Stimulated activated CD4-positive, alpha-beta T cell treated with anti-CD3 and anti-CD28 coated beads, TNF-alpha, amount 100 ng/mL, for 24 hours (primary cell): ENCODE measurements around the gene GPR22.

Experiments used
- DNase-seq, 3 experiments: peaks; one replicate each; pipeline ENCODE4 v3.0.0-alpha.2; 2020; ENCODE audit warnings: low read depth in 3 of 3

Gene GPR22, protein sequence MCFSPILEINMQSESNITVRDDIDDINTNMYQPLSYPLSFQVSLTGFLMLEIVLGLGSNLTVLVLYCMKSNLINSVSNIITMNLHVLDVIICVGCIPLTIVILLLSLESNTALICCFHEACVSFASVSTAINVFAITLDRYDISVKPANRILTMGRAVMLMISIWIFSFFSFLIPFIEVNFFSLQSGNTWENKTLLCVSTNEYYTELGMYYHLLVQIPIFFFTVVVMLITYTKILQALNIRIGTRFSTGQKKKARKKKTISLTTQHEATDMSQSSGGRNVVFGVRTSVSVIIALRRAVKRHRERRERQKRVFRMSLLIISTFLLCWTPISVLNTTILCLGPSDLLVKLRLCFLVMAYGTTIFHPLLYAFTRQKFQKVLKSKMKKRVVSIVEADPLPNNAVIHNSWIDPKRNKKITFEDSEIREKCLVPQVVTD

DNA sequence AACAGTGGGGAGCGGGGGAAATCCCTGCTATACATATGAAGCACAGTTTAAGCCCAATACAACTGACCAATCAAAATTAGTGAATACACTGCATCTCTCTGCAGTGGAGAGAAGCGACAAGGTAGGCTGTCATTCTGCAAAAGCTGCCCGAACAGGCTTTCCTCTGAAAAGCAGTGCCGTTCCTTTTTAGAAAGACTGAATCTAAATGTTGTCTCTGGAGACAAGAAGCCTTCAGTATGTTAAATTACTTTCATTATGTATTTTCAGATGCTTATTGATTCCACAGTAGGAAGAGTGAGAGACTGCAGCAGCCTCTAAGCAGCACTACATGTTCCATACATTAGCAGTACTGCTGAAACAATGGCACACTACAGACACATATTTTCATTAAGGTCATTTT is at the start of gene GPR22:
GPR22 (plus strand) TSS at position 129 of the 400 bp plus-strand sequence. CDS start 4,004 bp downstream, outside the sequence.
- DNase-seq = no peak

DNA sequence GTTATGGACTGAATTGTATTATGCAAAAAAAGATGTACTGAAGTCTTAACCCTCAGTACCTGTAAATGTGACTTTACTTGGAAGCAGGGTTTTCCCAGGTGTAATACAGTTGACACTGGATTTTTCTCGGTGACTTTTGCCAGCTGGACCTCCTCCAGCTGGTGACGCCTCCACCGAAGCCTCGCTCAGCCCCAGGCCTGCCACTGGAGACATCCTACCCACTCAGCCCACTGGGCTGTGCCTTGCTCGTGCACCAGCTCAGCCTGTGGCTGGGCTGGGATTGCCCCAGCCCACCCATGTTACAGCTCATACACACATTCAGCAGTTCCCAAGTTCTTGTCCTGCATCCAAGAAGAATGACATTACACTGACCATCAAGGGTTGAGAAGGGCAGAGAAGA is 42.4 kb upstream of the GPR22 start:
- DNase-seq = no peak

DNA sequence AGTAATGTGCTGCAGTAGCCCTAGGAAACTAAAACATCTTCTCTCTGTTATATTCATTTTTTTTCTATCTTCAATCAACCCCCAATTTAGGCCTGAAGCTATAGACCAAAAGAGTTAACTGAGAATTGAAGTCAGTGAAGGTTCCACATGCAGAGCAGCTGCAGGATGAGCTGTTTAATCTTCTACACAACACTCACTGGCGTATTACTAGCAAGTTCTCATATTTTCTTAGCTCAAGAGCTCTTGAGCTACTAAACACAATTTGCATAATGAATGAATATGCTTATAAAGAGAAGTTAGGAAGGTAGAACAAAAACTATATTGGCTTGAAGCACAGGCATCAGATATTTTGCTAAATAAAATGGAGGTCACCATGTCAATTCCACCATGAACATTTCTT is 41.2 kb upstream of the GPR22 start:
- no peak for DNase-seq

DNA sequence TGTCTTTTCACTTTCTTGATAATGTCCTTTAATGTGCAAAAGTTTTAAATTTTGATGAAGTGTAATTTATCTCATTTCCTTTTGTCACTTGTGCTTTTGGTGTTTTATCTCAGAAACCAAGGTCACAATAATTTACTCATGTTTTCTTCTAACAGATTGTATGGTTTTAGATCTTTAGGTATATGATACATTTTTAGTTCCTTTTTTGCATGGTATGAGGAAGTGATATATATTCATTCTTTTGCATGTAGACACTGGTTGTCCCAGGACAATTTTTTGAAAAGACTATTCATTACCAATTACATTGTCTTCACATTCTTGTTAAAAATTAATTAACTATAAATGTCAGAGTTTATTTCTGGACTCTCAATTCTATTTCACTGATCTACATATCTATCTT is 39.8 kb upstream of the GPR22 start:
- DNase-seq = no peak

DNA sequence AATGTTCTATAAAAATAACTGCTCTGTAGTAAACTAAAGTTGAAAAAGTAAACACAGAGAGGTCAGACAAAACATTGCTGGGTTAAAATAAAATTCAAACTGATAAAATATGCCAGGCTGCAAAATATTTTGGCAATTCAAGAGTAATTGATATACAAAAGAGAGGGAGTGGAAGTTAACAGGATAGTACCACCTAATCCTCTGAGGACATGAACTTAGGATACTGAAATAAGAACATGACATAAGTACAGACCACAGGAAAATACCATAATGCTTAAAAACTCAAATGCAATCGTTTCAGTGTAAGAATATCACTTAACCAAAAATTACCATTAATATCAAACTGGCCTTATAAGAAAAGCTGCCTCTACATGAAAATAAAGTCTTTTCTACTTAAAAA is 37.6 kb upstream of the GPR22 start:
- DNase-seq = no peak

DNA sequence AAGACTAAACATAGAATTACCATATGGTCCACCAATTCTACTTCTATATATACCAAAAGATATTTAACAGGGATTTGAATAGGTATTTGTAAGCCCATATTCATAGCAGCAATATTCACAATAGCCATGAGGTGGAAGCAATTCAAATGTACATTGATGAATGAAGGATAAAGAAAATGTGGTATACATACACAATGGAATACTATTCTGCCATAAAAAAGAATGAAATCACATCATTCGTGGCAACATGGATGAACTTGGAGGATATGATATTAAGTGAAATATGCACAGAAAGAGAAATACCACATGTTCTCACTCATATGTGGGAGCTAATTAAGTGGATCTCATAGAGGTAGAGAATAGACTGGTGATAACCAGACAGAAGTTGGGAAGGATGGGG is 34.1 kb upstream of the GPR22 start:
- DNase-seq = no peak

DNA sequence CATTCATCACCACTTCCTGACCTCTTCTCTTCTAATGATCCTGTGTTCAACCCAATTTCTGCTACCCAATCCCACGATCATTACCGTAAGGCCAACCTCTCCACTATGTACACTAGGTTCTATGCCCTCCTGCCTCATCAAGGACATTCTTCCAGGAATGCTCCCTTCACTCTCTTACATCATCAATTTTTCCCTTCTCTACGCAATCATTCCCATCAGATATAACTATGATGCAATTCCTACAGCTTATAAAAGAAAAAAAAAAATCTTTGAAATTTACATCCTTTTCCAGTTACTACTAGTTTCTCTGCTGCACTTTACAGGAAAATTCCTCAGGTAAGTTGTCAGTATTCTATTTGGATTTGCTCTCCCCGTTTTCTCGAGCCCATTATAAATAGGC is 30.8 kb upstream of the GPR22 start:
- DNase-seq = no peak

DNA sequence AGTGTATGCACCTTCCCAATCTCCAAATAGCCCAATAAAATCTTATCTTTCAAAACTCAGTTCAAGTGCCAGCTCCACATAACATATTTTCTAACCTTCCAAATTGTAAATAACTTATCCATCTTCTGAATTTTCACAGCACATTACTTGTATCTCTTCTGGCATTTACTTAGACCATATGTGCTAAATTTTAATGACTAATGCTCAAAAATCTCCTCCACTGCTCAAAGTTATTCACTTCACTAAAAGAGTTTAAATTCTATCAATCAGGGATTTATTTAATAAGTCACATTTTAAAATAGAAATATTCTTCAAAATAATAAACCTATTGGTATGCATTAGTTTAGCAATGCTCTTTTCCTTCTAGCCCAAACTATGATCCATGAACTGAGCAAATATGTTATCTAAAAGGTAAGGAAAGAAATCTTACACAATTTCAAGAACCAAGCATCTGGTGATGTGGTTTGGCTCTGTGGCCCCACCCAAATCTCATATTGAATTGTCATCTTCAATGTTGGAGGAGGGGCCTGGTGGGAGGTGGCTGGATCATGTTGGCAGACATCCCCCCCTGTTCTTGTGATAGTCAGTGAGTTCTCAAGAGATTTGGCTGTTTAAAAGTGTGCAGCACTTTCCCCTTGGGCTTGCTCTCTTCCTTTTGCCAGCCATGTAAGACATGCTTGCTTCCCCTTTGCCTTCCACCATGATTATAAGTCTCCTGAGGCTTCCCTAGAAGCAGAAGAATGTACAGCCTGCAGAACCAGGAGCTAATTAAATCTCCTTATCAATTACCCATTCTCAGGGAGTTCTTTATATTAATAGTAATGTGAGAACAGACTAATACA is 28.1 kb upstream of the GPR22 start:
- no peak for DNase-seq

DNA sequence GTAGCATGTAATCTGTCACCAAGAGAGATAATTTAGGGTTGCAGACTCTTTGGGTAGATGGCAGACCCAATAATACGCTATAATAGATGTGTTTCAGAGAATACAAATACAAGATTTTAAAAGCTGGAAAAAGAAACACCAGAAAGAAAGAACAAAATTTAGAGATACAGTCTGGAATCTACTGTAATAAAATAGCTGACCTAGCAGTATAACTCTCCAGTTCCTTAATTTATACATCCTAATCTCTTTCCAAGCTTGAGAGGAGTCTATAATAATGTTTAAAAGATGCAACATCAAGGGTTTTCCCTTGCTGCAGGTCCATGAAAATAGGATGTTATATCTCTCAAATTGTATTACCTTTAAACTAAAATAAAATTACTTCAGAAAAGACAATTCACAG is 27.2 kb upstream of the GPR22 start:
- no peak for DNase-seq

DNA sequence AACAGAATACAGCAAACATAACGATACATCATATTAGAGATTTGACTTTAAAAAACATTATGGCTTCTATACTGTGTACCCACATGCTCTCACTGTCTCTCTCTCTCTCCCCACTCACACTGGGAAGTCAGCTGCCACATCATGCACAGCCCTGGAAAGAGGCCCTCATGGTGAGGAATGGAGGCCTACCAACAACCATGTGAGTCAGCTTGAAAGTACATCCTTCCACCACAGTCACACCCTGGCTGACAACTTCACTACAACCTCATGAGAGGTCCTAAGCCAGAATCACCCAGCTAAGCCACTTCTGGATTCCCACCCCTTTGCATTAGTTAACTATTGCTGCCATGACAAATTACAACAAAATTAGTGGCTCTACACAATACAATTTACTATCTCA is 23.3 kb upstream of the GPR22 start:
- DNase-seq = peak in 1 of 3 experiments; percentile 3

DNA sequence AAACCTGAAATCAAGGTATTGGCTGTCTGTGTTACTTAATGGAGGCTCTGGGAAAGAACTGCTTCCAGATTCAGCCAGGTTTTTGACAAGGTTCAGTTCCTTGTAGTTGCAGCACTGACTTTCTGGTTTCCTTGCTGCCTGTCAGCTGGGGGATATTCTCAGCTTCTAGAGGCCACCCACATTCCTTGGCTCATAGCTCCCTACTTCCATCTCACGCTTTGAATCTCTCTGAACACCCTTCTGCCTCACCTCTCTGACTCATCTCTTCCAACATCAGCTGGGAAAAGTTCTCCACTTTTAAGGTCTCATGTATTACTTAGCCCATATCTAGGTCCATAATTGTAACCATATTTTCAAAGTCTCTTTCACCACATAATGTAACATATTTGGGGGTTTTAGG is 22.9 kb upstream of the GPR22 start:
- no peak for DNase-seq

DNA sequence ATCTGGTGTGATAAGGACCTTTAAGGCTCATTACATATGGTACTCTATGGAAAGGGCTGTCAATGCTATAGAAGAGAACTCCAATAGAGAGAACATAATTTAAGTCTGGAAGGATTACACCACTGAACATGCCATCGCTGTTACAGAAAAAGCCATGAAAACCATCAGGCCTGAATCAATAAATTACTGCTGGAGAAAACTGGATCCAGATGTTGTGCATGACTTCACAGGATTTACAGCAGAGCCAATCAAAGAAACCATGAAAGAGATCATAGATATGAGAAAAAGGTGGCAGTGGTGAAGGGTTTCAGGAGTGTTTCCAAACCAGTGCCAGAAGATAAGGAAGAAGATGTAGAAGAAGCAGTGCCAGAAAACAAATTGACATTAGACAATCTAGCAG is 18.9 kb upstream of the GPR22 start:
- DNase-seq = no peak

DNA sequence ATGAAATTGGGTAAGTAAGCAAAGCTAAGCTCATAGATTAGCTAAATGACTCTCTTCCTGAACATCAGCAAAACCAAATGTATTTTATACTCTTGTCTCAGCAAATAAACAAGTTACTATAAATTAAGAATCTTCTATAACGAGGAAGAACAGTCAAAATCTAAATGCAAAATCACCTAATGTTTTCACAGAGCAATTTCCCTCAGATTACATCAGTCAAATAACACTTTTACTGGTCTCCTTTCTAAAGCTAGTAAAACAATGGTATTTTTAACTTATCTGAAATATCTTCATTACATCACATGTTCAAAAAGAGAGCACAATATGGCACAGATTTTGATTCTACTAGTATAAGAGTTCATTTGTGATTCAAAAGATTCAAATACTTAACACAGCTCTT is 16.5 kb upstream of the GPR22 start:
- DNase-seq = no peak

DNA sequence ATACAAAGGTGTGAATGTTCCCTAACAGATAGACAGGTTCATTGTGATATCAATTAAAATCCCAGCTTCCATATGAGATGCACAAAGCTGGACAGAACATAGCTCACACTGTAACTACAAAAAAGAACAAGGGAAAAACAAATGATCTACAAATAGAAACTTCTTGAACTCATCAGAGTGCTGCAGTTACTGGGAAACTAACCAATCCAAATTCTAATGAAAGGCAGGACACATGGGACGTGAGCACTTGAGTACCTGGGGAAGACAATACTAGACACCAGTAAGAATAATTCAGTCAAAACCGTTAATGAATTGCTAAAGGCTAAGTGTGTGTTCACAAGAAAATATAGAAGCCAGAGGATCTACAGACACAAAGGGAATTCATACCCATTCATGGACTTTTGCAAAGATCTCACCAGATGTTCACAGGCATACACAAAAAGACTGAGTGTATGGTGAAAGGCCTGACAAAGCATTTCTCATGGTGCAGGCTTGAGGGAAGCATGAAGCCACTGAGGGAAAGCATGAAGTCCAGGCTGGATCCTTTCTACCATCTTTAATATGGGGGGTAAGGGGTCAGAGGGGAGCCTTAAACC is 7.8 kb upstream of the GPR22 start:
- no peak for DNase-seq

DNA sequence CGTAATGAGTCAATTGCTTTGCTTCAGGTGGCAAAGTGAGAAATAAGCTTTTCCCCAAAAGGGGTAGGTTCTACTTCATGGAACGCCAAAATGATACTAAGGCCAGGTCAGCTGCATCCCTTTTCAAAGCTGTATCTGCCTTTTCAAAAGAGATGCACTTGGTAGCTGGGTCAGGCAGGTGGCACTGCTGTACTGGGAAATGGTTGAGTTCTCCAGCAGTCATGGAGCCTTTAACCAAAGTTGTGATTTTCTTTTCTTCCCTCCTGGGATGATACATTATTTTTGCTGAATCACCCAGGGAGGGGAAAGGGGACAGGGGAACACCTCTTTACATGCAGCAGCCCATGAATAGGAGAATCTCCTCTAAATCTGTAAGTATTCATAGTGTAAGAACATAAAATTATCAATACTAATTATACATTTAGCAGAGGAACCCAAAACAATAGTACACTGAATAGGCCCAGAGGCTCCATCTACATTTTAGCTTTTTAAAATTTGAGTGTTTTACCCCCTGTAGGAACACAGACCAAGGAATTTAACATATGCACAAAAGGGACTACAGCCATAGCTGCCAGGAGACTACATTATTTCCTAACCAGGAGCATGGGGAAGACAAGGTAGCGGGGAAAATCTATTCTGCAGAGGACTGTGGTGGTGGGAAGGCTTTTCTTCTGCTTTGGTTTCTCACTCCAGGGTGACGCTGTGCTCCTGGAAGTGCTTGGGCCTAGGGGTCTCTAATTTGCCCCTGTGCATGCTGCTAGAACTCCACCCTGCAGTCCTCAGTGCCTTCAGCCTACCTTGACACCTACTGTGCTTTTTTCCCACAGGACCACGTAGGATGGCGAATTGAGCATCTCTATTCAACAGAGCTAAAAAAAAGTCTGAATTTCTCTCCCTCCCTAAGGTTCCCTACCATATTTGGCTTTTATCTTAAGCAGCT is 6.4 kb upstream of the GPR22 start:
- DNase-seq = peak in 2 of 3 experiments; percentile 8 to 12

DNA sequence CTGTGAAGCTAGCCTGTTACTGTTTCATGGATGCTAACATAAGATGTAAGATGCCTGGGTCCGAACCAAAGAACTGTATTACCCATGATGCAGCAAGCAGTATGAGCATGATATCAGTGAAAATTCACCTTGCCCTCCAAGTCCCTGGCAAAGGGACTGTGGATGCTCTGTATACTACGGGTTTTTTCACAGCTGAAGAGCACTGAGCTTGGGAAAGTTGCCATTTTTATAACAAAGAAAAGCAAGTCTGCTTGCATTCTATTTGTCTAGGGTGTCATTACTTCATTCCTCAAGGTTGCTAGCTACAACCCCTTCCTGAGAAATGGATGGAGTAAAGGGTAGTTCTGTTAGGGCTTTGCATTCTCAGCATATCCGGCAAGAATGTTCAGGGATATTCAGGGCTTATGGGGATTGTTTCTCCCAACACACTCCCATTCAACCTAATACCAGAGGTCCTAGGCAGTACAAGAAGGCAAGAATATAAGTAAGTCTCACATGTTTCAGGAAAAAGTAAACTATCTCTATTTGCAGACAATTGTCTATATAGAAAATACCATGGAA is 5.1 kb upstream of the GPR22 start:
- no peak for DNase-seq

DNA sequence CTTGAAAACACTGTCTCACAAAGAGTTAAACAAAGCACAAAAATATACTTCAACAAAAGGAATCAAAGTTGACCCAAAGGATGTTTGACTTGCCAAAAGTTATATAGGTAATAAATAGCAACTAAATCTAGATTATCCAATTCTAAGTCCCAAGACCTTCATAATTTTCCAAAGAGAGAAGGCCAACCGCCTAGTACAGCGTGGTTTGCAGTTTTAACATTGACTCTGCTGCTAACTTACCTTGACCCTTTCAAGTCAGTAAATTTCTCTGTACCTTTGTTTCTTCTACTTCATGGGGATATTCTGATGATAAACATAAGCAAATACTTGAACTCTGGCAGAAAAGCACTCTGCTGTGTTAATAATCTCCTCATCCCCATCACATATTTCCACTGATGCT is 1.9 kb upstream of the GPR22 start:
- DNase-seq = no peak

DNA sequence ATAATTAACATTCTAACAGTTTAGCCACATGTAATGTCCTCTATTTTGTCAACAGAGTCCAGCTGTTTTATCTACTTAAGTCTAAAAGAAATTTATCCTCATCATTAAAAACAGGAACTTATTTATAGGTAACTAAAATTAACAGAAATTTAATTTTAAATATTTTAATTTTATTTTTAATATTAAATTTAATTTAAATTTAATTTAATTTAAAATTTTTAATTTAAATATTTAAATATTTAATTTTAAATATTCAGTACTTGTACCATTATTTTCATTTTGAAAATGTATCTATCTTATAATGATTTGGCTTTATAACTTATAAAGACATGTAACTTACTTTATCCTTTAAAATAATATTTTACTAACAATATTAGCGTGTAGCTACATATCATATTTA is 1.0 kb upstream of the GPR22 start:
- DNase-seq = no peak

DNA sequence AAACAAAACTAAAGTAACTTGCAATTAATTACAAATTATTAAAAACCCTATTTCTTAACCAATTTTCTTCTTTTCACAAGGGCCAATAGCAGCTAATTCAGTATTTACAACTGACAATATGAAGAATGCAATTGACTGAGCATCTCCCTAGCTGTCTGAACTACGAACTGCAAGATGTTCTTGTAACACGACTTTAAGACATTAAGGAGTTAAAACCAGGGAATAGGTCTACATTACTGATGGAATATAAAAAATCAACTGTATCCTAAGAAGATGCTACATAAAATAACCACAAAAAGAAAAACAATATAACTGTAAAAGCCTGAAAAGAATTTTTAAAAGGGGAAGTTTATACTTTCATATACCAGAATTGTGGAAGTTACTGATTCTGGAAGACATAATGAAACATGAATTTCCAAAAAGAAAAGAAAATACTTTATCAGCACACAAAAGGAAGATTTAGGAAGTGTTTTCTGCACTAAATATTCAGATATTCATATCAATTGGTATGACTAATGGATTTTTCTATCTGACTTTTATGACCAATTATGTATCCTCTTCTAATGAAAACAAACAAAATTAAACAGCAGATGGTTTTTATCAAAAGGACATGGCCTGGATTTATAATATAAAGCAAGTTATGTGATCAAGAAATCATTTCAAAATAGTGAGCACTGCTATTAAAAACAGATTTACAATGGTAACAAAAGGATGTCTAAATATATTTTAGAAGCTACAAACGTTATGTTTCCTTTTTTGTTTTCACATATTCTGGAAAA is 1.6 kb downstream of the GPR22 start:
- no peak for DNase-seq

DNA sequence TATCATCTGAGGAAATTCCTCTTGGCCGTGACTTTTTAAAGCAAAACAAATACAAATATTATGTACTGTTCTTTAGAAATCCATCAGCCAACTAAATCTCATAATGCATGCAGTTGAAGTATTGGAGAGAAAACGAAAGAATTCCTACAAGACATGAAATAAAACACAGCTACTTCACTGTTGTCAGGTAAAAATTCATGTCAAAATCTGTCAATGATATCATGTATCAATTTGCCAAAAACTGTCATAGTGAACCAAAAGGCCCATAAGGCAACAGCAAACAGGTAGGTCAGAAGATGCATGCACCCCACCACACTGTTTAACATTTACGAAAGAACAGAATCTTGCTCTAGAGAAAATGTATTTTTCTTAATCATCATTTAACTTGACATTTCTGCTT is 2.3 kb downstream of the GPR22 start:
- DNase-seq = no peak
